Suprapubic skin (tissue), 3 donors: Measurements from ENCODE around the gene ANKFN1.

Experiments used
- POLR2A ChIP-seq, 2 donors: fragments of 450-650 bp; IDR thresholded peaks; one replicate each; pipeline ENCODE4 v1.6.1; 2017; ENCODE audit warnings: antibody characterized with exemption in 2 of 2, mild to moderate bottlenecking in 2 of 2, moderate library complexity in 2 of 2
- TF ChIP-seq, protein P1 (sequence below), 2 donors: fragments of 200-600 bp in 1 of 2; fragments of 450-650 bp in 1 of 2; sonication (generic) in 1 of 2; IDR thresholded peaks; one replicate each; pipeline ENCODE4 v1.5.1; 2016 to 2019; ENCODE audit warnings: antibody characterized with exemption in 2 of 2, mild to moderate bottlenecking in 1 of 2, moderate library complexity in 1 of 2

DNA sequence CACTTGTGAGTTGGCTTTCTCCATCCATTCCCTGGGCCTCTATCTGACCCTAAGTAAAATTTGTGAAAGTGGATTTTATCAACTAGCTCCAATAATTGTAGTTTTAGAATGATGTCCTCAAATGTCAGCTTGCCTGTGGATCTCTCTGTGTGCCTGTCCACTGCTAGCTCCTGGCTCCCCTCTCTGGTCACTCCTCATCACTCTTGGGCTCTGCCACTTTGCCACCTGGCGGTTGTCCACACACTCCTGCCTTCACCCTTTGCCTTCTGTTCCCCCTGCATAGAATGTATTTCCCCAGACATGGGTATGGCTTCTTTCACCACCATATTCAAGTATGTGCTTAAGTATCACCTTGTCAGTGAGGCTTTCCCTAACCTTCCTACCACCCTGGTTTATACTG is 19.8 kb downstream of the ANKFN1 start:
- TF ChIP-seq POLR2A (IDR thresholded peaks at IDR 0.05), result no peak
- TF ChIP-seq, protein P1, sequence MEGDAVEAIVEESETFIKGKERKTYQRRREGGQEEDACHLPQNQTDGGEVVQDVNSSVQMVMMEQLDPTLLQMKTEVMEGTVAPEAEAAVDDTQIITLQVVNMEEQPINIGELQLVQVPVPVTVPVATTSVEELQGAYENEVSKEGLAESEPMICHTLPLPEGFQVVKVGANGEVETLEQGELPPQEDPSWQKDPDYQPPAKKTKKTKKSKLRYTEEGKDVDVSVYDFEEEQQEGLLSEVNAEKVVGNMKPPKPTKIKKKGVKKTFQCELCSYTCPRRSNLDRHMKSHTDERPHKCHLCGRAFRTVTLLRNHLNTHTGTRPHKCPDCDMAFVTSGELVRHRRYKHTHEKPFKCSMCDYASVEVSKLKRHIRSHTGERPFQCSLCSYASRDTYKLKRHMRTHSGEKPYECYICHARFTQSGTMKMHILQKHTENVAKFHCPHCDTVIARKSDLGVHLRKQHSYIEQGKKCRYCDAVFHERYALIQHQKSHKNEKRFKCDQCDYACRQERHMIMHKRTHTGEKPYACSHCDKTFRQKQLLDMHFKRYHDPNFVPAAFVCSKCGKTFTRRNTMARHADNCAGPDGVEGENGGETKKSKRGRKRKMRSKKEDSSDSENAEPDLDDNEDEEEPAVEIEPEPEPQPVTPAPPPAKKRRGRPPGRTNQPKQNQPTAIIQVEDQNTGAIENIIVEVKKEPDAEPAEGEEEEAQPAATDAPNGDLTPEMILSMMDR (IDR thresholded peaks at IDR 0.05), result no peak
